B cell (primary cell): ENCODE results near the gene TLK2.

ENCODE experiments used
- CTCF ChIP-seq: fragments of 200-600 bp; IDR thresholded peaks from one replicate; pipeline ENCODE4 v1.8.0; 2022; ENCODE audit warnings: antibody characterized with exemption, mild to moderate bottlenecking
- EZH2 ChIP-seq: IDR thresholded peaks from 2 replicates; pipeline ENCODE4 v1.6.1; 2012; ENCODE audit warnings: borderline replicate concordance, low read depth, mild to moderate bottlenecking, moderate library complexity, low read length; ENCODE audit not compliant: insufficient read depth, poor library complexity, severe bottlenecking

GRCh38 chr17:62649570-62649969 lies 170.9 kb downstream of the TLK2 start:
- no peak for TF ChIP-seq EZH2
- TF ChIP-seq CTCF: no peak
